HFF-Myc (cell line): ENCODE results near the gene STOM.
"Not testable (repeated sequence)": the region's sequence is repeated elsewhere in the genome, so short reads cannot be mapped to it uniquely, and the experiment has no call there.

Source experiments
- DNase-seq: peaks from one replicate; pipeline ENCODE4 v3.0.0-alpha.2; 2011; ENCODE audit warnings: low read depth; ENCODE audit errors: extremely low read depth
- H3K4me3 ChIP-seq: replicated peaks from 2 replicates; pipeline ENCODE4 v1.5.1; 2011; ENCODE audit warnings: low read depth, mild to moderate bottlenecking, control low read depth, low read length
- CTCF ChIP-seq: IDR thresholded peaks from 2 replicates; pipeline ENCODE4 v1.5.1; 2012; ENCODE audit warnings: mild to moderate bottlenecking, low read depth, low read length, control low read depth; ENCODE audit errors: missing control alignments

The STOM gene

DNA sequence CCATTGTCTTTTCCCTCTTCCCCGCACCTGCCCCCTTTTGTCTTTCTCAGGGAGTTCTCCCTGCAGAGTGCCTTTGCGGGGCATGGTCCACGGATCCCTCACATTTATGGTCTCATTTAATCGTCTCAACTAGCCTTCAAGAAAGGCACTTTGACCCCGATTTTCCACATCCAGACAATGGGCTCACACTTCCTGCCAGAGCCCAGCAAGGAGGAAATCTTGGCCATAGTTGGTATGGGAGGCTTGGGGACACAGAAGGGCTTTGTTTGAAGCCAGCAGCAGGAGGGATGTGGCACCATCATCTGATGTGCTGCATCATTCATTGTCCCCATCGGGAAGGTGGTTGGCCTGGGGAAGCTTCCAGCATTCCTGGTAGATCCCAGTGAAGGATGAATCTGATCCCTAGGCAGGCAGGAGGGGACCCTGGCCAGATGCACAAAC is 77.2 kb downstream of the STOM start:
- no peak overlapping the region for H3K4me3 ChIP-seq
- no peak for DNase-seq
- no peak for TF ChIP-seq CTCF

- TF ChIP-seq CTCF, result no peak
- no peak for DNase-seq
- no peak overlapping the region for H3K4me3 ChIP-seq
Observed at GRCh38 chr9:121292051-121292450, 78.0 kb downstream of the STOM start.

GRCh38 chr9:121291536-121291935 is 78.5 kb downstream of the STOM start:
- not testable (repeated sequence) for DNase-seq, H3K4me3 ChIP-seq

- no peak for TF ChIP-seq CTCF
- H3K4me3 ChIP-seq, result no peak overlapping the region
- DNase-seq, result no peak
Observed at GRCh38 chr9:121289772-121290370, 80.2 kb downstream of the STOM start.

DNA sequence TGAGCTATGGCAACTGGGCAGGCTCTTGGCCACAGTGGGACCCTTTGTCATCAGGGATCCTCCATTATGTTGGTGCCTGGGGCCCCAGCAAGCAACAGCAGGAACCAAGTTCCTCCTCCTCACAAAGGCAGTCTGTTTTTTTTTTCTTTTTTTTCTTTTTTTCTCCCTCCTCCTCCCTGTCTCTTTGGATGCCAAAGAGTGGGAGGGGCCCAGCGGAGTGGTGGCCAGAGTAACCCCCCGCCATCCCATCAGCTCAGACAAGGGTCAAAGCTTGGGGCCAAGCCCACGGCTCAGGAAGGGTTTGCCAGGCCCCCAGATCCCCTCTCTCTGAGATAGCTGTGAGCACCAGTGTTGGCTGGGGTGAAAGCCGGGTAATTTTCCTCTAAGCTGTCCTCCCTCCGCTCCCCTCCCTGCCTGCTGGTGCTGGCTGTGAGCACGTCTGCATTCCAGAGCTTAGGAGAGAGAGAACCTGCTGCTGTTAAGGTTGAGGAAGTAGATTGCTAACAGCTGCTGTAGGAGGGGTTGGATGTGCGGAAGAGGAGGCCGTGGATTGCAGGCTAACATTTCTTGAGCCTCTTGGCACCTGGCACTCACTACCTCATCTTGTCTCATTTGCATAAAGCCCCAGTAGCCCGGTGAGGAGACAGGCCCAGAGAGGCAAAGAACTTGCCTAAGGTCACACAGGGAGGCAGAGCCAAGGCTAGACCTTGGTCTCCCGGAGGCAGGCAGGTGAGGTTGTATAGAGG is 80.9 kb downstream of the STOM start:
- no peak for TF ChIP-seq CTCF
- no peak for DNase-seq
- no peak overlapping the region for H3K4me3 ChIP-seq
